ACC112 (cell line): Measurements from ENCODE around the gene SAT2.

Source experiments
- H2AFZ ChIP-seq: fragments of 200-600 bp; sonication (generic); one replicate; pipeline ENCODE4 v1.6.0; 2017; ENCODE audit warnings: antibody characterized with exemption, low read length; ENCODE audit not compliant: unreplicated experiment
- H3K27ac ChIP-seq: fragments of 200-600 bp; sonication (generic); 2 replicates; pipeline ENCODE4 v1.5.1; 2014; ENCODE audit warnings: low read depth, mild to moderate bottlenecking, antibody characterized with exemption, low read length, moderate library complexity
- H3K27me3 ChIP-seq: fragments of 200-600 bp; sonication (generic); 2 replicates; pipeline ENCODE4 v1.6.1; 2014; ENCODE audit warnings: mild to moderate bottlenecking, antibody characterized with exemption, low read length, moderate library complexity, mixed read lengths; ENCODE audit not compliant: insufficient read depth
- H3K36me3 ChIP-seq: fragments of 200-600 bp; sonication (generic); 2 replicates; pipeline ENCODE4 v1.6.1; 2016; ENCODE audit warnings: mild to moderate bottlenecking, antibody characterized with exemption, low read length, moderate library complexity, mixed read lengths; ENCODE audit not compliant: insufficient read depth
- H3K4me1 ChIP-seq: fragments of 200-600 bp; sonication (generic); one replicate; pipeline ENCODE4 v1.6.1; 2016; ENCODE audit warnings: low read length, mixed read lengths; ENCODE audit not compliant: insufficient read depth, unreplicated experiment, control insufficient read depth
- H3K4me3 ChIP-seq: fragments of 200-600 bp; sonication (generic); 2 replicates; pipeline ENCODE4 v1.5.1; 2014; ENCODE audit warnings: mild to moderate bottlenecking, low read depth, low read length
- H3K79me2 ChIP-seq: fragments of 200-600 bp; sonication (generic); one replicate; pipeline ENCODE4 v1.6.0; 2016; ENCODE audit warnings: low read length; ENCODE audit not compliant: control insufficient read depth, unreplicated experiment, insufficient read depth

Gene SAT2

GRCh38 chr17:7627250-7628121 is at the start of gene SAT2:
Gene SAT2 (minus strand): TSS chr17:7627821. CDS start chr17:7627635, 186 bp downstream.
- Histone ChIP-seq H3K79me2 (peaks cover 9% of the 10 kb centered on the region), H3K27me3 (no peaks in the 10 kb centered on the region), H3K4me1 (no peaks in the 10 kb centered on the region), H3K4me3 (peak within 1 kb of the TSS; percentile 100), H3K27ac (peak within 1 kb of the TSS; percentile 75), H2AFZ (peak within 1 kb of the TSS; percentile 98), H3K36me3 (no peaks in the 10 kb centered on the region)

GRCh38 chr17:7676533-7676932 is 48.9 kb upstream of the SAT2 start:
- H3K79me2 ChIP-seq: no peaks in the 10 kb centered on the region
- H2AFZ ChIP-seq: no peak overlapping the region
- H3K4me3 ChIP-seq: no peak overlapping the region
- H3K36me3 ChIP-seq: peaks cover 27% of the 10 kb centered on the region
- no peaks in the 10 kb centered on the region for H3K4me1 ChIP-seq
- no peak overlapping the region for H3K27ac ChIP-seq
- no peaks in the 10 kb centered on the region for H3K27me3 ChIP-seq

GRCh38 chr17:7674934-7675333 is 47.3 kb upstream of the SAT2 start:
- Histone ChIP-seq H3K4me3 (no peak overlapping the region), H3K4me1 (no peaks in the 10 kb centered on the region), H3K79me2 (no peaks in the 10 kb centered on the region), H3K27ac (no peak overlapping the region), H3K27me3 (no peaks in the 10 kb centered on the region), H3K36me3 (peaks cover 32% of the 10 kb centered on the region), H2AFZ (no peak overlapping the region)

GRCh38 chr17:7673239-7673638 is 45.6 kb upstream of the SAT2 start:
- H3K27ac ChIP-seq: no peak overlapping the region
- no peaks in the 10 kb centered on the region for H3K4me1 ChIP-seq
- peaks cover 32% of the 10 kb centered on the region for H3K36me3 ChIP-seq
- no peaks in the 10 kb centered on the region for H3K79me2 ChIP-seq
- H2AFZ ChIP-seq: no peak overlapping the region
- no peaks in the 10 kb centered on the region for H3K27me3 ChIP-seq
- H3K4me3 ChIP-seq: no peak overlapping the region

GRCh38 chr17:7668482-7668881 is 40.9 kb upstream of the SAT2 start:
- Histone ChIP-seq H3K4me3 (no peak overlapping the region), H3K27ac (no peak overlapping the region), H3K27me3 (no peaks in the 10 kb centered on the region), H3K36me3 (peaks cover 10% of the 10 kb centered on the region), H3K4me1 (no peaks in the 10 kb centered on the region), H2AFZ (no peak overlapping the region), H3K79me2 (no peaks in the 10 kb centered on the region)

GRCh38 chr17:7667656-7668406 is 40.2 kb upstream of the SAT2 start:
- Histone ChIP-seq H3K79me2 (no peaks in the 10 kb centered on the region), H3K4me3 (no peak overlapping the region), H3K27ac (no peak overlapping the region), H3K4me1 (no peaks in the 10 kb centered on the region), H3K36me3 (0 out of 2 replicates have a peak, but pooled peaks cover 4% of the 10 kb centered on the region), H3K27me3 (no peaks in the 10 kb centered on the region), H2AFZ (no peak overlapping the region)

GRCh38 chr17:7656958-7657609 is 29.5 kb upstream of the SAT2 start:
- Histone ChIP-seq H3K36me3 (no peaks in the 10 kb centered on the region), H3K4me3 (no peak overlapping the region), H3K27ac (no peak overlapping the region), H3K4me1 (no peaks in the 10 kb centered on the region), H3K27me3 (peaks cover 21% of the 10 kb centered on the region), H2AFZ (no peak overlapping the region), H3K79me2 (no peaks in the 10 kb centered on the region)

- H3K36me3 ChIP-seq: no peaks in the 10 kb centered on the region
- H3K79me2 ChIP-seq: no peaks in the 10 kb centered on the region
- H3K27ac ChIP-seq: no peak overlapping the region
- peaks cover 37% of the 10 kb centered on the region for H3K27me3 ChIP-seq
- H2AFZ ChIP-seq: no peak overlapping the region
- no peak overlapping the region for H3K4me3 ChIP-seq
- peaks cover 5% of the 10 kb centered on the region for H3K4me1 ChIP-seq
These were observed 27.9 kb upstream of the SAT2 start for GRCh38 chr17:7655541-7655840.

GRCh38 chr17:7654832-7655540 is 27.4 kb upstream of the SAT2 start:
- H3K27ac ChIP-seq: no peak overlapping the region
- no peak overlapping the region for H2AFZ ChIP-seq
- peaks cover 5% of the 10 kb centered on the region for H3K4me1 ChIP-seq
- no peaks in the 10 kb centered on the region for H3K79me2 ChIP-seq
- peaks cover 42% of the 10 kb centered on the region for H3K27me3 ChIP-seq
- H3K36me3 ChIP-seq: no peaks in the 10 kb centered on the region
- H3K4me3 ChIP-seq: no peak overlapping the region
